ENCODE measurements around the gene USP10. TPM values are rescaled to one million over a fixed set of nuclear protein-coding genes. Genes with fewer than 3 reads are reported as not detected.

USP10 gene
- total and polyA plus RNA-seq, 2 donors = 31.7 to 44.7 TPM

- Histone ChIP-seq H3K9me3 (ENCODE audit: control insufficient read depth in 2 of 2, insufficient read depth in 1 of 2, low read length in 1 of 2) (peaks cover 0 to 3% of the 10 kb centered on the region in 2 donors), H3K27ac (ENCODE audit: low read depth in 1 of 2, low read length in 1 of 2) (no peak overlapping the region), H3K4me1 (ENCODE audit: control insufficient read depth in 2 of 2, insufficient read depth in 2 of 2, low read length in 2 of 2) (no peaks in the 10 kb centered on the region), H3K27me3 (ENCODE audit: control insufficient read depth in 2 of 2, insufficient read depth in 1 of 2, low read length in 1 of 2) (peaks cover 0 to 4% of the 10 kb centered on the region in 2 donors), H3K4me3 (ENCODE audit: low read length in 2 of 2) (no peak overlapping the region), H3K36me3 (ENCODE audit: control insufficient read depth in 2 of 2, insufficient read depth in 2 of 2, low read length in 1 of 2) (no peaks in the 10 kb centered on the region)
- DNase-seq (ENCODE audit: low read depth in 6 of 9, low spot score in 9 of 9) = no peak
- WGBS = 98% methylated on average over 10 of the region's 10 CpGs
These were observed 104.5 kb downstream of the USP10 start for GRCh38 chr16:84804326-84804725.

GRCh38 chr16:84806256-84806889, 106.6 kb downstream of the USP10 start:
- Histone ChIP-seq H3K27ac (ENCODE audit: low read depth in 1 of 2, low read length in 1 of 2) (no peak overlapping the region), H3K4me3 (ENCODE audit: low read length in 2 of 2) (no peak overlapping the region), H3K27me3 (ENCODE audit: control insufficient read depth in 2 of 2, insufficient read depth in 1 of 2, low read length in 1 of 2) (peaks cover 0 to 4% of the 10 kb centered on the region in 2 donors), H3K36me3 (ENCODE audit: control insufficient read depth in 2 of 2, insufficient read depth in 2 of 2, low read length in 1 of 2) (no peaks in the 10 kb centered on the region), H3K9me3 (ENCODE audit: control insufficient read depth in 2 of 2, insufficient read depth in 1 of 2, low read length in 1 of 2) (peaks cover 0 to 3% of the 10 kb centered on the region in 2 donors), H3K4me1 (ENCODE audit: control insufficient read depth in 2 of 2, insufficient read depth in 2 of 2, low read length in 2 of 2) (peaks cover 5 to 13% of the 10 kb centered on the region in 2 donors)
- DNase-seq (ENCODE audit: low read depth in 6 of 9, low spot score in 9 of 9) = no peak
- 67% methylated on average over 26 of the region's 26 CpGs for WGBS

- H3K36me3 ChIP-seq (ENCODE audit: control insufficient read depth in 2 of 2, insufficient read depth in 2 of 2, low read length in 1 of 2) = no peaks in the 10 kb centered on the region
- no peak overlapping the region for H3K27ac ChIP-seq (ENCODE audit: low read depth in 1 of 2, low read length in 1 of 2)
- DNase-seq (ENCODE audit: low read depth in 6 of 9, low spot score in 9 of 9) = no peak
- WGBS = 97% methylated on average over 10 of the region's 10 CpGs
- peaks cover 0 to 3% of the 10 kb centered on the region in 2 donors for H3K9me3 ChIP-seq (ENCODE audit: control insufficient read depth in 2 of 2, insufficient read depth in 1 of 2, low read length in 1 of 2)
- H3K4me3 ChIP-seq (ENCODE audit: low read length in 2 of 2) = no peak overlapping the region
- H3K4me1 ChIP-seq (ENCODE audit: control insufficient read depth in 2 of 2, insufficient read depth in 2 of 2, low read length in 2 of 2) = peaks cover 7 to 16% of the 10 kb centered on the region in 2 donors
- peaks cover 0 to 4% of the 10 kb centered on the region in 2 donors for H3K27me3 ChIP-seq (ENCODE audit: control insufficient read depth in 2 of 2, insufficient read depth in 1 of 2, low read length in 1 of 2)
These were observed 107.1 kb downstream of the USP10 start for GRCh38 chr16:84806890-84807258.

GRCh38 chr16:84807776-84808175, 108.0 kb downstream of the USP10 start:
- no peak for DNase-seq (ENCODE audit: low read depth in 6 of 9, low spot score in 9 of 9)
- Histone ChIP-seq H3K4me3 (ENCODE audit: low read length in 2 of 2) (no peak overlapping the region), H3K27me3 (ENCODE audit: control insufficient read depth in 2 of 2, insufficient read depth in 1 of 2, low read length in 1 of 2) (peaks cover 0 to 4% of the 10 kb centered on the region in 2 donors), H3K9me3 (ENCODE audit: control insufficient read depth in 2 of 2, insufficient read depth in 1 of 2, low read length in 1 of 2) (no peaks in the 10 kb centered on the region), H3K4me1 (ENCODE audit: control insufficient read depth in 2 of 2, insufficient read depth in 2 of 2, low read length in 2 of 2) (peaks cover 7 to 17% of the 10 kb centered on the region in 2 donors), H3K36me3 (ENCODE audit: control insufficient read depth in 2 of 2, insufficient read depth in 2 of 2, low read length in 1 of 2) (no peaks in the 10 kb centered on the region), H3K27ac (ENCODE audit: low read depth in 1 of 2, low read length in 1 of 2) (no peak overlapping the region)
- WGBS = 96% methylated on average over 7 of the region's 7 CpGs

GRCh38 chr16:84808826-84809225, 109.0 kb downstream of the USP10 start:
- Histone ChIP-seq H3K4me3 (ENCODE audit: low read length in 2 of 2) (no peak overlapping the region), H3K4me1 (ENCODE audit: control insufficient read depth in 2 of 2, insufficient read depth in 2 of 2, low read length in 2 of 2) (peaks cover 7 to 17% of the 10 kb centered on the region in 2 donors), H3K36me3 (ENCODE audit: control insufficient read depth in 2 of 2, insufficient read depth in 2 of 2, low read length in 1 of 2) (no peaks in the 10 kb centered on the region), H3K9me3 (ENCODE audit: control insufficient read depth in 2 of 2, insufficient read depth in 1 of 2, low read length in 1 of 2) (no peaks in the 10 kb centered on the region), H3K27ac (ENCODE audit: low read depth in 1 of 2, low read length in 1 of 2) (no peak overlapping the region), H3K27me3 (ENCODE audit: control insufficient read depth in 2 of 2, insufficient read depth in 1 of 2, low read length in 1 of 2) (peaks cover 0 to 4% of the 10 kb centered on the region in 2 donors)
- WGBS = 96% methylated on average over 8 of the region's 8 CpGs
- DNase-seq (ENCODE audit: low read depth in 6 of 9, low spot score in 9 of 9) = no peak

GRCh38 chr16:84810518-84811273, 110.9 kb downstream of the USP10 start:
- peak; percentile 15 to 81 (median 47) for DNase-seq (ENCODE audit: low read depth in 6 of 9, low spot score in 9 of 9)
- no peak overlapping the region for H3K4me3 ChIP-seq (ENCODE audit: low read length in 2 of 2)
- H3K9me3 ChIP-seq (ENCODE audit: control insufficient read depth in 2 of 2, insufficient read depth in 1 of 2, low read length in 1 of 2) = no peaks in the 10 kb centered on the region
- 59% methylated on average over 17 of the region's 17 CpGs for WGBS
- H3K27me3 ChIP-seq (ENCODE audit: control insufficient read depth in 2 of 2, insufficient read depth in 1 of 2, low read length in 1 of 2) = peaks cover 0 to 9% of the 10 kb centered on the region in 2 donors
- H3K27ac ChIP-seq (ENCODE audit: low read depth in 1 of 2, low read length in 1 of 2) = peak overlapping the region in 1 of 2 donors; percentile 18
- H3K36me3 ChIP-seq (ENCODE audit: control insufficient read depth in 2 of 2, insufficient read depth in 2 of 2, low read length in 1 of 2) = no peaks in the 10 kb centered on the region
- H3K4me1 ChIP-seq (ENCODE audit: control insufficient read depth in 2 of 2, insufficient read depth in 2 of 2, low read length in 2 of 2) = peaks cover 7 to 17% of the 10 kb centered on the region in 2 donors

- Histone ChIP-seq H3K9me3 (ENCODE audit: control insufficient read depth in 2 of 2, insufficient read depth in 1 of 2, low read length in 1 of 2) (no peaks in the 10 kb centered on the region), H3K27ac (ENCODE audit: low read depth in 1 of 2, low read length in 1 of 2) (no peak overlapping the region), H3K36me3 (ENCODE audit: control insufficient read depth in 2 of 2, insufficient read depth in 2 of 2, low read length in 1 of 2) (no peaks in the 10 kb centered on the region), H3K4me3 (ENCODE audit: low read length in 2 of 2) (no peak overlapping the region), H3K4me1 (ENCODE audit: control insufficient read depth in 2 of 2, insufficient read depth in 2 of 2, low read length in 2 of 2) (peaks cover 7 to 17% of the 10 kb centered on the region in 2 donors), H3K27me3 (ENCODE audit: control insufficient read depth in 2 of 2, insufficient read depth in 1 of 2, low read length in 1 of 2) (peaks cover 0 to 7% of the 10 kb centered on the region in 2 donors)
- 98% methylated on average over 2 of the region's 2 CpGs for WGBS
- no peak for DNase-seq (ENCODE audit: low read depth in 6 of 9, low spot score in 9 of 9)
These were observed 111.7 kb downstream of the USP10 start for GRCh38 chr16:84811529-84811928.

GRCh38 chr16:84813141-84813934, 113.5 kb downstream of the USP10 start:
- Histone ChIP-seq H3K9me3 (ENCODE audit: control insufficient read depth in 2 of 2, insufficient read depth in 1 of 2, low read length in 1 of 2) (no peaks in the 10 kb centered on the region), H3K36me3 (ENCODE audit: control insufficient read depth in 2 of 2, insufficient read depth in 2 of 2, low read length in 1 of 2) (no peaks in the 10 kb centered on the region), H3K4me3 (ENCODE audit: low read length in 2 of 2) (no peak overlapping the region), H3K4me1 (ENCODE audit: control insufficient read depth in 2 of 2, insufficient read depth in 2 of 2, low read length in 2 of 2) (peaks cover 7 to 17% of the 10 kb centered on the region in 2 donors), H3K27me3 (ENCODE audit: control insufficient read depth in 2 of 2, insufficient read depth in 1 of 2, low read length in 1 of 2) (peaks cover 0 to 8% of the 10 kb centered on the region in 2 donors), H3K27ac (ENCODE audit: low read depth in 1 of 2, low read length in 1 of 2) (no peak overlapping the region)
- DNase-seq (ENCODE audit: low read depth in 6 of 9, low spot score in 9 of 9) = no peak
- WGBS = 83% methylated on average over 15 of the region's 15 CpGs

GRCh38 chr16:84815462-84815861, 115.7 kb downstream of the USP10 start:
- 85% methylated on average over 7 of the region's 7 CpGs for WGBS
- Histone ChIP-seq H3K27ac (ENCODE audit: low read depth in 1 of 2, low read length in 1 of 2) (no peak overlapping the region), H3K27me3 (ENCODE audit: control insufficient read depth in 2 of 2, insufficient read depth in 1 of 2, low read length in 1 of 2) (peaks cover 8 to 27% of the 10 kb centered on the region in 2 donors), H3K9me3 (ENCODE audit: control insufficient read depth in 2 of 2, insufficient read depth in 1 of 2, low read length in 1 of 2) (no peaks in the 10 kb centered on the region), H3K4me1 (ENCODE audit: control insufficient read depth in 2 of 2, insufficient read depth in 2 of 2, low read length in 2 of 2) (peaks cover 16 to 23% of the 10 kb centered on the region in 2 donors), H3K4me3 (ENCODE audit: low read length in 2 of 2) (no peak overlapping the region), H3K36me3 (ENCODE audit: control insufficient read depth in 2 of 2, insufficient read depth in 2 of 2, low read length in 1 of 2) (no peaks in the 10 kb centered on the region)
- DNase-seq (ENCODE audit: low read depth in 6 of 9, low spot score in 9 of 9) = no peak
